Subcutaneous adipose tissue (tissue), 4 donors: ENCODE measurements around the gene PRDM16. TPM values are rescaled to one million over a fixed set of nuclear protein-coding genes. Genes with fewer than 3 reads are reported as not detected.

ENCODE experiments used
- CTCF ChIP-seq: fragments of 450-650 bp; IDR thresholded peaks from one replicate; pipeline ENCODE4 v1.5.1; 2016; ENCODE audit warnings: low read depth, mild to moderate bottlenecking, control low read depth, antibody characterized with exemption, moderate library complexity
- total RNA-seq, 4 donors: library from RNA; depleted of rRNA; stranded (reverse); fragments of >200 nt; gene quantifications; one replicate each; pipeline ENCODE4 v1.1.0, GENCODE V29; 2016

PRDM16 gene
- total RNA-seq, 4 donors from 2014 or later, result 0.82 to 1.7 (median 1.1) TPM

DNA sequence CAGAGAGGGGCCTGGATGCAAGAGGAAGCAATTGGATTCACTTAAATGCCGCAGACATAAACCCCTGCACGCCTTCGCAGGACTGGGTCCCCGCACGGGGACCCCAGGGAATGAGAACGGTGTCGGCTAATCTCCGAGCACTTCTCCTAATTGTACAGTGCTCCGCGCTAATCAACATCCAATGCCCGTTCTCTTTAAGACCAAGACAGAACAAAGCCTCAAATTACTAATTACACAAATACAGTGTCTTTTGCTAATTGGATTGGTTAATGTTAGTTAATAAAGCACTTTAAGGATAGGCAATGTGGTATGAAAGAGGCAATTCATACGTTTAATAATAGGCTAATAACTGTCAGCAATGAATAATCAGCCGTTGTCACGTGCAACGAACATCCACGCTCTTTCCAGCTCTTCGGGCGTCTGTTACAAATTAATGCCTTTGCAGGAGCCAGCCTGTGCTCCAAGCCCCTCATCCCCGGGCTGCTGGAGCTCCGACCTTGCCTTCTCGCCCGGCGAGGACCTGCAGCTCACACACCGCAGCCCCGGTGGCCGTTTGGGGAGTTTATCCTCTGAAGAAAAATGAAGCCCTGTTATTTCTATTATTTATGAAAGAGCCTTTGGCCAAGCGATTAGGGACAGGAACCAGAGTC is 157.8 kb downstream of the PRDM16 start:
- no peak for TF ChIP-seq CTCF

DNA sequence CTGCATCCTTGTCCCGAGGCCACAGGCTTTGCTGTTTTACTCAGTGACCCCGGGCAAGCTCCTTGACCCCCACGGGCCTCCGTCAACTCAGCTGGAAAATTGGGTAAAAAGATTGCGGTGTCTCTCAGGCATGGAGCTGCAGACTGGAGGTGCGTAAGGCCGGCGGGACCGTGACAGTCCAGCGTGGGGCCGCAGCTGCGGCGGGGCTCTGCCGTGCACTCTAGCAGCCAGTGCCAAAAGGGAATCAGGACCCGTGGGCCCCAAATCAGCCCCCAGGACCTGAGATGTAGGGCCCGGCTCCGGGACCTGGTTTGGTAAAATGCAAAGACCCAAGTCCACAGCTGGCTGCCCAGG is 158.3 kb downstream of the PRDM16 start:
- TF ChIP-seq CTCF, result no peak

GRCh38 chr1:3227893-3228292 is 158.9 kb downstream of the PRDM16 start:
- no peak for TF ChIP-seq CTCF

DNA sequence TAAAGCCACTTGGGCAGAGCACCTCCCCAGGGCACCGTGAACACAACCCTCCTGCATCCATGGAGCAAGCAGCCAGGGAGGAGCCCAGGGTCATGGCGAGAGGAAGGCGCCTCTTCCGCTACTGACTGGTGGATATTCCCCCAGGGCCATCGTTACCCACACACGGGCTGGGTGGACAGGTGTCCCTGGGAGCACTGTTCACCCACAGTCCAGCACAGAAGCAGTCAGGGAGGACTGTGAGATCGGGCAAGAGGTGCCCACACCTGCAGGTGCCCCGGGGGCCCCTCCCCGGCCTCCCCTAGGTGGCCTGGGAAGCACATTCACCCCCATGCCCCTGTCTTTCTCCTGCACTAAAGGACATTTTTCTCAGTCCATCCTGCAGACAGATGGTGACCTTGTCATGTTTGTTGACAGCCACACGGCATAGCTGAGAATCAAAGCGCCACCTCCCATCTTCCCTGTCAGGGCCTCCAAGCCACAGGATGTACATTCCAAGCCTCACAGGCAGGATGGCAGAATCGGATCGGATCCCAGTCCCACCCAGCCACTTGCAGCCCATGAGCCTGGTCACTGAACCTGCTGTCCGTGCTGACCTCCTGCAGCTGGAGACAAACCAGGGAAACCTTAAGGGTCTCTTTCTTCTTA is 160.2 kb downstream of the PRDM16 start:
- TF ChIP-seq CTCF, result no peak

- no peak for TF ChIP-seq CTCF
These were observed 161.6 kb downstream of the PRDM16 start for GRCh38 chr1:3230553-3230952.

DNA sequence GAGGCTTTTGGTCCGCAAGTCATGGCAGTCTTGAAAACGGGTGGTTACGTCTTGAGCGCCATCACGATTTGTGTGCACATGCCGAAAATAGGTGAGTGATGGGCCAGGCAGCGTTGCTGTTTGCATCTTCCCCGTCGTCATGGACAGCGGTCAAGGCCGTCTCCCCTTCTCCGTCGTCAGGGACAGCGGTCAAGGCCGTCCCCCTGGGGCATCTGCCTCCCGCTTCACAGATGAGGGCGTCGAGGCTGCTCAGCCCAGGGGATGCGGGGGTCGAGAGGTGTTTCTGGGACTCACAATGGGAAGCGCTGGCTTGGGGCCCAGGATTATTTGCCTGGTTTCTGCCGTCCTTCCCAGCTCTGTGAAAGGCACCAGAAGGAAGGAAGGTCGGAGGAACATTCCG is 162.2 kb downstream of the PRDM16 start:
- TF ChIP-seq CTCF, result no peak

DNA sequence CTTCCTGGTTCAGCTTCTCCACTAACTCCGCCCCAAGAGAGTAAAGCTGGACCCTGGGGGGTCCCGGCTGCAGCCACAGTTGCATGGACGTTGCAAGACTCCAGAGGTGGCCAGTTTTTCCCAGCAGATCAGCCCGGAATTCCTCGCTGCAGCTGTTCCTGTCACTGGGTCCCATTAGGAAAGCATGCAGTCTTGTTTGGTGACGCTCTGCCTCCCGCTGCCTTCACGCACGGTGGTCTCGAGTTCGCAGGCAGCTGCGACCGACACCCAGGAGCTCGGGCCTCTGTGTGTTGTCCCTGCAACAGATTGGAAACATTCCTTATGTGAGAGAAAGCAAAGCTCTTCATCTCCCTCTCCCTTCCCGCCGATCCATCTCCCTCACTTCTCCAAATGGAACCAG is 162.8 kb downstream of the PRDM16 start:
- no peak for TF ChIP-seq CTCF
